HCT116 (cell line): ENCODE data around the gene GOLGA7B. TPM values are rescaled to one million over a fixed set of nuclear protein-coding genes. Genes with fewer than 3 reads are reported as not detected.

Source experiments
- ATAC-seq: fragments of 200-7000 bp; cut with Tn5 transposase; 2 replicates; pipeline ENCODE4 v1.9.1; 2020; ENCODE audit warnings: mild to moderate bottlenecking, moderate library complexity
- BruUV-seq: library from RNA; stranded (reverse); fragments of 400-500 nt; replicated peaks from 2 replicates; lab custom pipeline; 2021; lab: Mats Ljungman, UMichigan
- CTCF ChIA-PET: fragments of 300-600 bp; sonication (Branson Sonifier 250); formaldehyde crosslinking; loops from one replicate; lab custom pipeline; 2021; ENCODE audit warnings: antibody characterized with exemption; lab: Charles Lee
- POLR2A ChIA-PET: fragments of 300-600, 350-600 bp; sonication (Branson Sonifier 250); formaldehyde crosslinking; loops from one replicate; lab custom pipeline; 2021; ENCODE audit warnings: antibody characterized with exemption; lab: Charles Lee
- RAD21 ChIA-PET, 2 experiments: fragments of 300-600 bp; sonication (Branson Sonifier 250); formaldehyde crosslinking; loops; one replicate each; lab custom pipeline; 2023; ENCODE audit warnings: low total read pairs in 2 of 2; ENCODE audit not compliant: uncharacterized antibody in 2 of 2, unreplicated experiment in 2 of 2, low non-redundant PET in 1 of 2; lab: Charles Lee
- DNase-seq: peaks from one replicate; pipeline ENCODE4 v3.0.0-alpha.2; 2010; ENCODE audit warnings: low read depth, low spot score
- H2AFZ ChIP-seq: fragments of 200-600 bp; shearing (Covaris generic), sonication (generic); 2 replicates; pipeline ENCODE4 v1.6.1; 2017; ENCODE audit warnings: low read depth, mixed run types, mixed read lengths, antibody characterized with exemption, low read length; ENCODE audit not compliant: poor library complexity, severe bottlenecking
- H3K27ac ChIP-seq: 2 replicates; pipeline ENCODE4 v1.5.1; 2012; ENCODE audit warnings: low read depth, low read length
- H3K27me3 ChIP-seq: fragments of 200-600 bp; sonication (generic); 2 replicates; pipeline ENCODE4 v1.6.1; 2016; ENCODE audit warnings: mixed run types, low read length, mixed read lengths; ENCODE audit not compliant: insufficient read depth
- H3K36me3 ChIP-seq, 2 experiments: fragments of 200-500 bp in 1 of 2; fragments of 200-600 bp in 1 of 2; sonication (Bioruptor generic) in 1 of 2; sonication (generic) in 1 of 2; 2 replicates each; pipeline versions ENCODE4 v1.5.1 to v1.6.1; 2014 to 2016; ENCODE audit warnings: low read length in 2 of 2, inconsistent platforms in 1 of 2, mixed read lengths in 1 of 2, mixed run types in 1 of 2; ENCODE audit not compliant: insufficient read depth in 2 of 2, control insufficient read depth in 1 of 2
- H3K4me1 ChIP-seq, 2 experiments: fragments of 200-600 bp in 1 of 2; sonication (generic) in 1 of 2; 2 replicates each; pipeline versions ENCODE4 v1.5.1 to v1.6.1; 2012 to 2017; ENCODE audit warnings: low read length in 2 of 2, inconsistent platforms in 1 of 2, mild to moderate bottlenecking in 1 of 2, mixed read lengths in 1 of 2, mixed run types in 1 of 2, moderate library complexity in 1 of 2; ENCODE audit not compliant: insufficient read depth in 2 of 2, control insufficient read depth in 1 of 2
- H3K4me2 ChIP-seq: fragments of 200-600 bp; sonication (generic); 2 replicates; pipeline ENCODE4 v1.6.1; 2017; ENCODE audit warnings: mixed run types, low read length, mixed read lengths
- H3K4me3 ChIP-seq, 2 experiments: fragments of 200-600 bp in 1 of 2; sonication (generic) in 1 of 2; replicated peaks in 1 of 2; 2 replicates each; pipeline ENCODE4 v1.5.1; 2011 to 2016; ENCODE audit warnings: low read length in 2 of 2, control low read depth in 1 of 2, low read depth in 1 of 2, mild to moderate bottlenecking in 1 of 2, mixed read lengths in 1 of 2, mixed run types in 1 of 2
- H3K79me2 ChIP-seq: fragments of 200-600 bp; sonication (generic); 2 replicates; pipeline ENCODE4 v1.6.1; 2017; ENCODE audit warnings: mild to moderate bottlenecking, mixed run types, low read length, moderate library complexity, mixed read lengths; ENCODE audit not compliant: insufficient read depth
- H3K9ac ChIP-seq: fragments of 200-600 bp; sonication (generic); 2 replicates; pipeline ENCODE4 v1.6.1; 2016; ENCODE audit warnings: low read length, mixed read lengths
- H3K9me2 ChIP-seq: fragments of 200-600 bp; sonication (generic), shearing (Covaris generic); 2 replicates; pipeline ENCODE4 v1.6.1; 2017; ENCODE audit warnings: mixed run types, mild to moderate bottlenecking, moderate library complexity; ENCODE audit not compliant: insufficient read depth
- H3K9me3 ChIP-seq, 2 experiments: fragments of 200-500 bp in 1 of 2; fragments of 200-600 bp in 1 of 2; sonication (Bioruptor generic) in 1 of 2; sonication (generic) in 1 of 2; 2 replicates each; pipeline ENCODE4 v1.6.1; 2014 to 2017; ENCODE audit warnings: low read length in 2 of 2, mixed read lengths in 2 of 2, inconsistent platforms in 1 of 2, low read depth in 1 of 2, mild to moderate bottlenecking in 1 of 2, mixed run types in 1 of 2, moderate library complexity in 1 of 2; ENCODE audit not compliant: control insufficient read depth in 1 of 2, insufficient read depth in 1 of 2
- H4K20me1 ChIP-seq: fragments of 200-600 bp; sonication (generic), shearing (Covaris generic); 2 replicates; pipeline ENCODE4 v1.6.1; 2017; ENCODE audit warnings: mixed run types, mild to moderate bottlenecking, moderate library complexity; ENCODE audit not compliant: insufficient read depth
- CBX3 ChIP-seq: IDR thresholded peaks from 2 replicates; pipeline ENCODE4 v1.6.1; 2012; ENCODE audit warnings: low read depth
- EGR1 ChIP-seq: IDR thresholded peaks from 2 replicates; pipeline ENCODE4 v1.6.1; 2012; ENCODE audit warnings: low read depth
- EZH2phosphoT487 ChIP-seq: fragments of 200-600 bp; IDR thresholded peaks from 2 replicates; pipeline ENCODE4 v1.6.1; 2018; ENCODE audit warnings: antibody characterized with exemption, borderline replicate concordance
- MAX ChIP-seq: IDR thresholded peaks from 2 replicates; pipeline ENCODE4 v1.6.1; 2012
- RAD21 ChIP-seq: IDR thresholded peaks from 2 replicates; pipeline ENCODE4 v1.6.1; 2012; ENCODE audit warnings: low read depth, mild to moderate bottlenecking
- SP1 ChIP-seq: IDR thresholded peaks from 2 replicates; pipeline ENCODE4 v1.6.1; 2012; ENCODE audit warnings: low read depth
- TCF7L2 ChIP-seq: IDR thresholded peaks from 2 replicates; pipeline ENCODE4 v1.7.0; 2011; ENCODE audit warnings: borderline replicate concordance, inconsistent platforms; ENCODE audit not compliant: insufficient read depth, insufficient read length; ENCODE audit errors: extremely low read depth
- YY1 ChIP-seq: IDR thresholded peaks from 2 replicates; pipeline ENCODE4 v1.6.1; 2011; ENCODE audit warnings: low read length, low read depth, moderate library complexity, mild to moderate bottlenecking; ENCODE audit not compliant: insufficient replicate concordance; ENCODE audit errors: extremely low read depth
- ZNF274 ChIP-seq: fragments of 200-500 bp; sonication (Bioruptor generic); IDR thresholded peaks from 2 replicates; pipeline ENCODE4 v1.6.1; 2014; ENCODE audit warnings: mild to moderate bottlenecking, low read depth, low read length, inconsistent platforms
- intact Hi-C: fragments of 100-400 bp; cut with micrococcal nuclease; formaldehyde crosslinking; loops from 2 replicates; pipeline ENCODE4 v1.10.0; 2022
- total RNA-seq: library from RNA; stranded (reverse); gene quantifications from one replicate; pipeline ENCODE4 v1.2.1, GENCODE V29; 2021; ENCODE audit not compliant: unreplicated experiment
- TF ChIP-seq, protein P1 (sequence below): IDR thresholded peaks from 2 replicates; pipeline ENCODE4 v1.6.1; 2012

Gene GOLGA7B
- total RNA-seq, 1 experiment from 2014 or later, result 1.0 TPM

GRCh38 chr10:97873569-97873968 is 23.9 kb downstream of the GOLGA7B start:
- Histone ChIP-seq H3K4me1 (peaks cover 9 to 14% of the 10 kb centered on the region in 2 experiments; a peak in 3 of 4 replicates), H3K9me2 (no peaks in the 10 kb centered on the region), H3K36me3 (no peaks in the 10 kb centered on the region), H3K4me3 (no peak overlapping the region), H2AFZ (no peak overlapping the region), H3K9ac (no peak overlapping the region), H4K20me1 (no peaks in the 10 kb centered on the region), H3K4me2 (no peak overlapping the region)
- no TSS peak for BruUV-seq
- no peak for DNase-seq
- RAD21 ChIA-PET, result no interaction called here
- CTCF ChIA-PET, result interaction anchor here (1.1 kb wide), 1 partner anchor 82 kb away, joined by 3 read pairs; no protein-coding TSS in a partner anchor
- TF ChIP-seq CBX3, result no peak
- no peak for TF ChIP-seq SP1
- no peak for TF ChIP-seq TCF7L2
- TF ChIP-seq ZNF274, result no peak
- no peak for TF ChIP-seq RAD21
- TF ChIP-seq EGR1, result no peak
- TF ChIP-seq YY1, result no peak
- TF ChIP-seq, all 23 proteins: peak for 0
- intact Hi-C loops, result no loop called here
- Histone ChIP-seq H3K27me3 (no peaks in the 10 kb centered on the region; the same call in 1 of the 2 replicates), H3K9me3 (no peaks in the 10 kb centered on the region), H3K79me2 (no peaks in the 10 kb centered on the region), H3K27ac (no peak overlapping the region)
- ATAC-seq, result no peak
- POLR2A ChIA-PET, result no interaction called here

GRCh38 chr10:97874332-97874731 is 24.7 kb downstream of the GOLGA7B start:
- no peaks in the 10 kb centered on the region; the same call in 1 of the 2 replicates for H3K27me3 ChIP-seq
- no peak overlapping the region for H2AFZ ChIP-seq
- ATAC-seq, result no peak
- H3K9ac ChIP-seq, result no peak overlapping the region
- no TSS peak for BruUV-seq
- H4K20me1 ChIP-seq, result no peaks in the 10 kb centered on the region
- no peak for DNase-seq
- no peaks in the 10 kb centered on the region for H3K9me3 ChIP-seq
- H3K36me3 ChIP-seq, result no peaks in the 10 kb centered on the region
- H3K4me2 ChIP-seq, result no peak overlapping the region
- no peak overlapping the region for H3K4me3 ChIP-seq
- H3K79me2 ChIP-seq, result no peaks in the 10 kb centered on the region
- no peak overlapping the region for H3K27ac ChIP-seq
- intact Hi-C loops, result no loop called here
- H3K9me2 ChIP-seq, result no peaks in the 10 kb centered on the region
- peaks cover 3 to 10% of the 10 kb centered on the region in 2 experiments; a peak in 3 of 4 replicates for H3K4me1 ChIP-seq
- ChIA-PET CTCF (interaction anchor here (1.1 kb wide), 1 partner anchor 82 kb away, joined by 3 read pairs; no protein-coding TSS in a partner anchor), POLR2A (no interaction called here), RAD21 (no interaction called here)
- TF ChIP-seq, protein P1, sequence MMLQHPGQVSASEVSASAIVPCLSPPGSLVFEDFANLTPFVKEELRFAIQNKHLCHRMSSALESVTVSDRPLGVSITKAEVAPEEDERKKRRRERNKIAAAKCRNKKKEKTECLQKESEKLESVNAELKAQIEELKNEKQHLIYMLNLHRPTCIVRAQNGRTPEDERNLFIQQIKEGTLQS, result no peak
- TF ChIP-seq ZNF274 (no peak), MAX (no peak), EZH2phosphoT487 (no peak), YY1 (no peak)
